Osteocyte (in vitro differentiated cells): ENCODE measurements around the gene RIT2. TPM values are rescaled to one million over a fixed set of nuclear protein-coding genes. Genes with fewer than 3 reads are reported as not detected.

Source experiments
- DNase-seq: peaks from one replicate; pipeline ENCODE4 v3.0.0; 2021; ENCODE audit warnings: mixed read lengths; ENCODE audit not compliant: unreplicated experiment; ENCODE audit errors: extremely low spot score
- H3K27ac Mint-ChIP-seq: one replicate; pipeline ENCODE4 v1.8.0; 2021; ENCODE audit warnings: mild to moderate bottlenecking, mixed read lengths; ENCODE audit not compliant: unreplicated experiment
- H3K27me3 Mint-ChIP-seq: one replicate; pipeline ENCODE4 v1.8.0; 2021; ENCODE audit warnings: mixed read lengths; ENCODE audit not compliant: unreplicated experiment
- H3K36me3 Mint-ChIP-seq: one replicate; pipeline ENCODE4 v1.8.0; 2021; ENCODE audit warnings: mixed read lengths; ENCODE audit not compliant: unreplicated experiment
- H3K4me1 Mint-ChIP-seq: one replicate; pipeline ENCODE4 v1.8.0; 2021; ENCODE audit warnings: mixed read lengths; ENCODE audit not compliant: unreplicated experiment
- H3K4me3 Mint-ChIP-seq: one replicate; pipeline ENCODE4 v1.8.0; 2021; ENCODE audit warnings: mild to moderate bottlenecking, moderate library complexity, mixed read lengths; ENCODE audit not compliant: unreplicated experiment
- H3K9me3 Mint-ChIP-seq: one replicate; pipeline ENCODE4 v1.8.0; 2021; ENCODE audit warnings: mixed read lengths; ENCODE audit not compliant: unreplicated experiment
- CTCF ChIP-seq: fragments of 200-600 bp; sonication (generic); IDR thresholded peaks from 2 replicates; pipeline ENCODE4 v1.5.0; 2021; ENCODE audit warnings: antibody characterized with exemption, mild to moderate bottlenecking, moderate library complexity
- total RNA-seq: library from RNA; stranded (reverse); gene quantifications from 2 replicates; pipeline ENCODE4 v1.2.1, GENCODE V29; 2021

Gene RIT2
- total RNA-seq, 1 donor from 2014 or later, result not detected

GRCh38 chr18:43022874-43023273 lies 92.6 kb downstream of the RIT2 start:
- no peaks in the 10 kb centered on the region for H3K36me3 Mint-ChIP-seq
- no peaks in the 10 kb centered on the region for H3K4me1 Mint-ChIP-seq
- TF ChIP-seq CTCF, result no peak

GRCh38 chr18:43017622-43018021 lies 97.9 kb downstream of the RIT2 start:
- Mint-ChIP-seq H3K4me3 (no peak overlapping the region), H3K9me3 (peaks cover 5% of the 10 kb centered on the region), H3K4me1 (no peaks in the 10 kb centered on the region), H3K27me3 (peaks cover 2% of the 10 kb centered on the region), H3K36me3 (no peaks in the 10 kb centered on the region), H3K27ac (no peak overlapping the region)
- DNase-seq, result no peak
- no peak for TF ChIP-seq CTCF

More at GRCh38 chr18:43022874-43023273, 92.6 kb downstream of the RIT2 start:
- no peak for DNase-seq
- no peak overlapping the region for H3K4me3 Mint-ChIP-seq
- no peaks in the 10 kb centered on the region for H3K27me3 Mint-ChIP-seq
- H3K9me3 Mint-ChIP-seq, result peaks cover 5% of the 10 kb centered on the region
- H3K27ac Mint-ChIP-seq, result no peak overlapping the region

GRCh38 chr18:43013486-43013885 lies 102.0 kb downstream of the RIT2 start:
- H3K4me1 Mint-ChIP-seq, result no peaks in the 10 kb centered on the region

GRCh38 chr18:43012951-43013350 lies 102.5 kb downstream of the RIT2 start:
- Mint-ChIP-seq H3K27ac (no peak overlapping the region), H3K9me3 (no peaks in the 10 kb centered on the region), H3K4me3 (no peak overlapping the region), H3K36me3 (no peaks in the 10 kb centered on the region), H3K27me3 (peaks cover 4% of the 10 kb centered on the region), H3K4me1 (no peaks in the 10 kb centered on the region)
- TF ChIP-seq CTCF, result no peak
- DNase-seq, result no peak

More at GRCh38 chr18:43013486-43013885, 102.0 kb downstream of the RIT2 start:
- H3K27me3 Mint-ChIP-seq, result peaks cover 4% of the 10 kb centered on the region
- no peaks in the 10 kb centered on the region for H3K9me3 Mint-ChIP-seq
- H3K27ac Mint-ChIP-seq, result no peak overlapping the region
- no peak for TF ChIP-seq CTCF
- no peaks in the 10 kb centered on the region for H3K36me3 Mint-ChIP-seq
- no peak for DNase-seq
- no peak overlapping the region for H3K4me3 Mint-ChIP-seq

- TF ChIP-seq CTCF, result no peak
- no peaks in the 10 kb centered on the region for H3K36me3 Mint-ChIP-seq
- no peaks in the 10 kb centered on the region for H3K4me1 Mint-ChIP-seq
- H3K27ac Mint-ChIP-seq, result no peak overlapping the region
- peaks cover 6% of the 10 kb centered on the region for H3K27me3 Mint-ChIP-seq
- H3K4me3 Mint-ChIP-seq, result no peak overlapping the region
- no peaks in the 10 kb centered on the region for H3K9me3 Mint-ChIP-seq
- no peak for DNase-seq
Measured at GRCh38 chr18:43010611-43011010, 104.9 kb downstream of the RIT2 start.
